AG04449 (cell line): ENCODE results near the gene SUPT3H.

Experiments
- CTCF ChIA-PET: fragments of 350-600 bp; formaldehyde crosslinking; extraction: SDS; loops from one replicate; lab custom pipeline; 2021; ENCODE audit warnings: antibody characterized with exemption; lab: Yijun Ruan, JAX
- POLR2A ChIA-PET: fragments of 400-600, 350-600 bp; formaldehyde crosslinking; extraction: SDS; loops from one replicate; lab custom pipeline; 2020; ENCODE audit warnings: antibody characterized with exemption, inconsistent platforms; lab: Yijun Ruan, JAX
- DNase-seq: peaks from one replicate; pipeline ENCODE4 v3.0.0-alpha.2; 2010; ENCODE audit warnings: low read depth, low spot score
- H3K4me3 ChIP-seq: 2 replicates; pipeline ENCODE4 v1.5.1; 2011; ENCODE audit warnings: low read depth, mild to moderate bottlenecking, control low read depth, low read length
- TF ChIP-seq, protein P1 (sequence below): IDR thresholded peaks from one replicate; pipeline ENCODE4 v1.5.1; 2011; ENCODE audit warnings: mild to moderate bottlenecking, moderate library complexity, low read length, control low read depth, inconsistent platforms; ENCODE audit not compliant: insufficient read depth; ENCODE audit errors: missing control alignments

SUPT3H gene

DNA sequence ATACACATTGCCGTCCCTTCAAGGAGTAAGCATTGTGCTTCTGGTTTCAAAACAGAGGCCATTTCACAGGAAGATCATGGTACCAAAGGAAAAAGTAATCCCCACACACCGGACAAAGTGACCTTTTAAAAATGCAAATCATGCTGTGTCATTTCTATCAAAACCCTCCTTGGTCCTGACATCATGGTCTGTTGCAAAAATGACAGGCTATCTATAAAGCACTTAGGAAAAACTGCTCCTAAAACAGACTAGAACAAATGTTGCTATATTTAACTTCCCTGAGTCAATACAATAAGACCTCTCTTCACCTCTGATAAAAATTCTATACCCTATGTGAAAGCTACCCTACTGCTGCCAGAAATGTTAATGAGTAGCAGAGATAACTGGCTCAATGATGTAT lies 403.2 kb downstream of the SUPT3H start:
- ChIA-PET POLR2A (no interaction called here), CTCF (no interaction called here)
- TF ChIP-seq, protein P1, sequence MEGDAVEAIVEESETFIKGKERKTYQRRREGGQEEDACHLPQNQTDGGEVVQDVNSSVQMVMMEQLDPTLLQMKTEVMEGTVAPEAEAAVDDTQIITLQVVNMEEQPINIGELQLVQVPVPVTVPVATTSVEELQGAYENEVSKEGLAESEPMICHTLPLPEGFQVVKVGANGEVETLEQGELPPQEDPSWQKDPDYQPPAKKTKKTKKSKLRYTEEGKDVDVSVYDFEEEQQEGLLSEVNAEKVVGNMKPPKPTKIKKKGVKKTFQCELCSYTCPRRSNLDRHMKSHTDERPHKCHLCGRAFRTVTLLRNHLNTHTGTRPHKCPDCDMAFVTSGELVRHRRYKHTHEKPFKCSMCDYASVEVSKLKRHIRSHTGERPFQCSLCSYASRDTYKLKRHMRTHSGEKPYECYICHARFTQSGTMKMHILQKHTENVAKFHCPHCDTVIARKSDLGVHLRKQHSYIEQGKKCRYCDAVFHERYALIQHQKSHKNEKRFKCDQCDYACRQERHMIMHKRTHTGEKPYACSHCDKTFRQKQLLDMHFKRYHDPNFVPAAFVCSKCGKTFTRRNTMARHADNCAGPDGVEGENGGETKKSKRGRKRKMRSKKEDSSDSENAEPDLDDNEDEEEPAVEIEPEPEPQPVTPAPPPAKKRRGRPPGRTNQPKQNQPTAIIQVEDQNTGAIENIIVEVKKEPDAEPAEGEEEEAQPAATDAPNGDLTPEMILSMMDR = no peak
- no peak overlapping the region for H3K4me3 ChIP-seq
- DNase-seq = no peak

GRCh38 chr6:44972709-44973108 lies 405.0 kb downstream of the SUPT3H start:
- no peak for DNase-seq
- ChIA-PET POLR2A (no interaction called here), CTCF (no interaction called here)
- TF ChIP-seq, protein P1 = no peak
- H3K4me3 ChIP-seq = no peak overlapping the region

DNA sequence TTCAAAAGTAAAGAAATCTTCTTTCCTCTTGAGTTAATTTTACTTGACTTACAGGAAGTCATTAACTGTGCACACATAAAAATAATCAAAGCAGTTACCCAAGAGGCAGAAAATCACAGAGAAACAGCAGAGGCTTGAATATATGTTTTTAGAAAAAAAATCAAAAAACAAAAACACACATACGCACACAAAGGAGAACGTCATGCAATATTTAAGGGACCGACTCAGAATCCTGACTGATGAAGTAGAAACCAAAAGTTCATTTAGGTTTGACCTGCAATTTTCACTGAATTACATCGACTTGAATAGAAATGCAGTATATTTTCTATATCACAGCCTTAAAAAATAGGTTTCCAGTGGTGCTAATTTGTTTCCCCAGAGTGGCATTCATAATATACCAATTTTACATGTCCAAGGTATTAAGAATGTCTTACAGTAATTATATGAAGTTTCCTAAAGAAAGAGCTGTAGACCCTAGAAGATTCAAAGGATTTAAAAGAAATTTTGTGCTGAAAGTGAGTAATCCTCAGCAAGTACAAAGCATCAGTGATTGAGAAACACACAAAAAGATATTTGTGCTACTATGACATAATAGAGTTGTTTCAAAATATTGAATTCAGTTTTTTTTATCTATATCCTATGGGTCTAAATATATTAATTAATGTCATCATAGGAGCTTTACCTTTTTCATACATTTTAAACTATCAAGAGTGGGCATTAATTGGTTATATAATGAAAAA lies 408.1 kb downstream of the SUPT3H start:
- DNase-seq = no peak

DNA sequence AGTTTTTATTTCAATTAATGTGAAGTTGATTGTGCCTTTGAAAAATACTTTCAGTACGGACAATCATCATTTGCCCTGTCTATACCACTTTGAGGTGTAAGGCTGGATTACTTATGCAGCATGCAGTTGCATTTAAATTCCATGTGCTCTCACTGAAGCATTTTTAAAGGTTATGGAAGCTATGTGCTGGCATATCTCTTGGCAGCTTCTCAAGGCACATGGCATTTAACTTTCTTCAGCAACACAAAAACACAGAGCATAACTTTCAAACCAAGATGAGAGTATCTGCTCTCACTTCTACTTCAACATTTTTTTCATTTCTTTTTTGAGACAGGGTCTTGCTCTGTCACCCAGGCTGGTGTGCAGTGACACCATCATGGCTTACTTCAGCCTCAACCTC lies 410.3 kb downstream of the SUPT3H start:
- CTCF ChIA-PET = interaction anchor here (0.6 kb wide), 1 partner anchor 27 kb away, joined by 3 read pairs; no protein-coding TSS in a partner anchor
- POLR2A ChIA-PET = no interaction called here

More for the DNA sequence above, 408.1 kb downstream of the SUPT3H start:
- ChIA-PET CTCF (interaction anchor here (0.5 kb wide), 1 partner anchor 76 kb away, joined by 4 read pairs; no protein-coding TSS in a partner anchor), POLR2A (no interaction called here)
- H3K4me3 ChIP-seq = no peak overlapping the region
- TF ChIP-seq, protein P1 = no peak

DNA sequence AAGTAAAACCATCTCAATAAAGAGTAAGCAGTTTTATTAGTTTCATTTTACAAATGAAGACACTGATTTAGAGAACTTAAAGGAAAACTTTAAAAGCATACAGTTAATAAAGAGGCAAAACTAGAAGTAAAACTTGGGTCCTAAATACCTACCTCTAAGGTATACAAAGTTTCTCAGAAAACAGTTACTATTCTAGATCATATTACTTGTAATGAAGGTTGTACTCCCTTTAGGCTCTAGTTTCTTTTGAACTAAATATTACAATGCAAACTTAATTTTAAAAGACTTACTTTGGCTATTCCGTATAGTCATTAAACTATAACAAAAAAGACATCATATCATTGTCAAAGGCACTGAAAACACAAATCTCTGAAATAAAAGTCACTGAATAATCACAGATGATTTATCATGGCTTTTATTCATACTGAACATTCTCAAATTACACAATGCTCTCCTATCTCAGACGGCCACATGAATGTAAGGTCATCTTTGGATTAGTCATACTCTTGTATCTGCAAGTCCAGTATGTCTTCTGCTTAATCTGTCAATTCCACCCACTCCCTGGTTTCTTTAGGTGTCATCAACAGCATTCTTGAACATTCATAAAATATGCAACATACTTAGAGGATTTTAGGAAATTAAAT lies 411.2 kb downstream of the SUPT3H start:
- ChIA-PET CTCF (interaction anchor here (0.6 kb wide), 1 partner anchor 28 kb away, joined by 3 read pairs; no protein-coding TSS in a partner anchor), POLR2A (no interaction called here)
- TF ChIP-seq, protein P1 = no peak
- H3K4me3 ChIP-seq = no peak overlapping the region
- peak; percentile 10 for DNase-seq

More for the DNA sequence above, 410.3 kb downstream of the SUPT3H start:
- TF ChIP-seq, protein P1 = no peak
- DNase-seq = no peak
- no peak overlapping the region for H3K4me3 ChIP-seq

GRCh38 chr6:44965708-44966107 lies 412.0 kb downstream of the SUPT3H start:
- H3K4me3 ChIP-seq = no peak overlapping the region
- no peak for DNase-seq
- TF ChIP-seq, protein P1 = no peak
- ChIA-PET CTCF (interaction anchor here (2.6 kb wide), 1 partner anchor 309 kb away, joined by 12 read pairs; no protein-coding TSS in a partner anchor), POLR2A (no interaction called here)
